SK-N-SH (cell line): Measurements from ENCODE around the gene PTPN4.

Source experiments
- EZH2phosphoT487 ChIP-seq: fragments of 200-600 bp; sonication (generic); IDR thresholded peaks from 2 replicates; pipeline ENCODE4 v1.6.1; 2017; ENCODE audit warnings: low read depth, mixed run types, mild to moderate bottlenecking, antibody characterized with exemption, moderate library complexity, borderline replicate concordance
- MEF2A ChIP-seq: IDR thresholded peaks from 2 replicates; pipeline ENCODE4 v1.4.0; 2012; ENCODE audit warnings: low read depth, borderline replicate concordance
- POLR2AphosphoS5 ChIP-seq: IDR thresholded peaks from 2 replicates; pipeline ENCODE4 v1.6.1; 2012; ENCODE audit warnings: low read depth, low read length
- RAD21 ChIP-seq: IDR thresholded peaks from 2 replicates; pipeline ENCODE4 v1.6.1; 2012; ENCODE audit warnings: mild to moderate bottlenecking, low read length
- RFX5 ChIP-seq: IDR thresholded peaks from 2 replicates; pipeline ENCODE4 v1.6.1; 2012; ENCODE audit warnings: mild to moderate bottlenecking, improper control_type of control experiment, low read length
- TAF1 ChIP-seq: IDR thresholded peaks from 2 replicates; pipeline ENCODE4 v1.6.1; 2012; ENCODE audit warnings: low read depth, mild to moderate bottlenecking, low read length, moderate library complexity, borderline replicate concordance
- TEAD4 ChIP-seq: IDR thresholded peaks from 2 replicates; pipeline ENCODE4 v1.4.0; 2012; ENCODE audit warnings: mild to moderate bottlenecking, borderline replicate concordance; ENCODE audit not compliant: insufficient read depth
- YY1 ChIP-seq: IDR thresholded peaks from 2 replicates; pipeline ENCODE4 v1.4.0; 2012; ENCODE audit warnings: low read depth, mild to moderate bottlenecking
- TF ChIP-seq, protein P1 (sequence below): fragments of 200-600 bp; sonication (generic); IDR thresholded peaks from 2 replicates; pipeline ENCODE4 v1.6.1; 2017; ENCODE audit warnings: antibody characterized with exemption, mild to moderate bottlenecking, moderate library complexity

- no peak for TF ChIP-seq RFX5
- TF ChIP-seq TAF1 = no peak
- TF ChIP-seq, protein P1, sequence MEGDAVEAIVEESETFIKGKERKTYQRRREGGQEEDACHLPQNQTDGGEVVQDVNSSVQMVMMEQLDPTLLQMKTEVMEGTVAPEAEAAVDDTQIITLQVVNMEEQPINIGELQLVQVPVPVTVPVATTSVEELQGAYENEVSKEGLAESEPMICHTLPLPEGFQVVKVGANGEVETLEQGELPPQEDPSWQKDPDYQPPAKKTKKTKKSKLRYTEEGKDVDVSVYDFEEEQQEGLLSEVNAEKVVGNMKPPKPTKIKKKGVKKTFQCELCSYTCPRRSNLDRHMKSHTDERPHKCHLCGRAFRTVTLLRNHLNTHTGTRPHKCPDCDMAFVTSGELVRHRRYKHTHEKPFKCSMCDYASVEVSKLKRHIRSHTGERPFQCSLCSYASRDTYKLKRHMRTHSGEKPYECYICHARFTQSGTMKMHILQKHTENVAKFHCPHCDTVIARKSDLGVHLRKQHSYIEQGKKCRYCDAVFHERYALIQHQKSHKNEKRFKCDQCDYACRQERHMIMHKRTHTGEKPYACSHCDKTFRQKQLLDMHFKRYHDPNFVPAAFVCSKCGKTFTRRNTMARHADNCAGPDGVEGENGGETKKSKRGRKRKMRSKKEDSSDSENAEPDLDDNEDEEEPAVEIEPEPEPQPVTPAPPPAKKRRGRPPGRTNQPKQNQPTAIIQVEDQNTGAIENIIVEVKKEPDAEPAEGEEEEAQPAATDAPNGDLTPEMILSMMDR = no peak
- TF ChIP-seq TEAD4 = no peak
- no peak for TF ChIP-seq YY1
- no peak for TF ChIP-seq POLR2AphosphoS5
- no peak for TF ChIP-seq RAD21
- no peak for TF ChIP-seq EZH2phosphoT487
- no peak for TF ChIP-seq MEF2A
These were observed 27.7 kb upstream of the PTPN4 start for GRCh38 chr2:119731983-119732382.
